Stimulated activated CD8-positive, alpha-beta memory T cell treated with anti-CD3 and anti-CD28 coated beads, Interleukin-15, amount 100 ng/mL, for 1 hour (primary cell): ENCODE results near the gene FBXL4.

Source experiments
- DNase-seq: peaks from one replicate; pipeline ENCODE4 v3.0.0-alpha.2; 2020; ENCODE audit warnings: low read depth

Gene FBXL4

DNA sequence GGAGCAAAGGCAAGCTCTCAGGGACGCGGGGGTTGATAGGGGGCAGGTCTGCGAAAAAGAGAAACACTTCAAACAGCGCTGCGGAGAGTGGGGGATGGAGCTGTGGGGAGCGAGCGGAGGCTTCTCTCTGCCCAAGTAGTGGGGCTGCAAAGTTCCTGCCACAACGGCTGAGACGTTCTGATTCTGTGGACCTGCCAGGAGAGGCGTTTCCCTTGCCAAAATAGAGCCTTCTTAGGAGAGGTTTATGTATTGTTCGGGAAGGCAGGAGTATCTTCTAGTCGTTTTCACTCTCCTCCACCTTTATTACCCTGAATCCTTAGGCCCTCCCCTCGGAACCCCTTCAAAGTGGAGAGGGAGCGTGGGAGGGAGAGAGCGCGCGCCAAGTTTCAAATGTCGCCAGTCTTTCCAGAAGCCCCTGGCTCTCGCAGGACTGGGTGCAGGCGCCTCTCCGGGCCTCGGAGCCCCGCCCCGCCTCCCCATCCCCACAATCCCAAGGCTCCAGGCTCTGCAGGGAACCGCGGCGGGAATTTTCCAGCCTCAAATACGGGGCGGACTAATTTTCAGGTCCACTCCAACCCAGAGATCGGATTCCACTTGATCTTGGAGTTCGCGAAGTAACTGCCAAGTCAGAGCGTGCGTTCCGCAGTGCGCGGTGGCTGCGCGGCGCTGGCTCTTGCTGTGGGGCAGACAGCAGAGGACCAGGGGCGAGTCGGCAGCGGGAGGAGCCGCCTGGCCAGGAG is 123.4 kb downstream of the FBXL4 start:
- DNase-seq, result no peak

DNA sequence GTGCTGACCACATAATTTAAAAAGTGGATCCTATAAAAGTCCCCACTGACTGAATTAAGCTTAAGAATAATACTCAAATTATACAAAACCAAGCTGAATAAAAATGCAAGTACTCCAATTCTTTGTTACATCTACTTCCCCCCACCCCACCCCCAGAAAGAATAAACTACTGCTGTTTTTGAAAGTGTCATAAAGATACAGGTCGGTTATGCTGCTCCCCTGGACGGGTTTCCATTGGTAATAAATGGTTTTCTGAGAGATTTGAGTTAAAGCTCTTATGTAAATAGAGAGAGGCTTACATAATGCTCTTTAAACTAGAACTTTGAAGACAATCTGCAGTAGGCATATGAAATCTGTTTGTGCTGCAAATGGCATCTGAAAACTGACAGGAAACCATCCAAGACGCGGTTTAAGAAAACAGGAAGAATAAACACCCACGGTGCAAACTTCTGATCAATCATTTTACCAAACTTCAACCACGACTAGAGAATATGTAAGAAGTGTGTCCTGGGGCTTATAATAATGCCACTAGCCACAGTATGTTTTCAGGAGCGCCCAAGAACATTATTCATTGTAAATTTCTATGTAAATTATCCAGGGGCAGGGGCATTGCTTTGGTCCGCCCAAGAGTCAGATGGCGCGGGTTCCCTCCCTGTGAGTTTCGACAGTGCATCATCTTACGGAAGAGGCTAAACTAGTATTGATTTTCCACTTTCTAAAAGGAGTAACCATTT is 124.2 kb downstream of the FBXL4 start:
- DNase-seq, result no peak

DNA sequence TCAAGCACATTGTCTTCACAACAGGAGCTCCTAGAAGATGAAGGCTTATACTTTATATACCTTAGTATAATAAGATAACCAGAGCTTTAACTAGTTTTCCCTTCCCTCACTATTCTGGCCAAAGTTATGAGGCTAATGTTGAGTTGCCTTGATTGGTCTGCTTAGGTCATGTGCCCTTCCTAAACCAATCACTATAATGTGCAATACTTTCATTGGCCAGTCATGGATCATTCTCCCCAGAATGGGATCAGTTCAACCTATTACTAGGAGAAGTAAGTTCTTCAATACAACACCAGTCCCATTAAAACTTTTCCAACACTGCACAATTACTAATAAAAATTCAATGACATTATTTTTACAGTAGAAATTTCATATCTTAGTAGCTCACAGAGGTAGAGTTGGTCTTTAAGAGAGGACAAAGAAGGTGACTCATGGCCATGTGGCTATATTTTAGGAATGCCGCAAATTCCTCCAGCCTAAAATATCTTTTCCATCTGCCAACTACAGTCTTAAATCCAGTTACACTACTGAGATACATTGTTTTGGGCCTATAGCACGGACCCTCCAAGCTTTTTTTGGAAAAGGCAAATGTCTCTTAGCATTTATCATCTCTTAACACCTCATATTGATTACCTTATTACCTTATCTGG is 125.9 kb downstream of the FBXL4 start:
- no peak for DNase-seq
